NCI-H1694 treated with DMSO at 0.1 percent for 48 hours (cell line): Measurements from ENCODE around the gene AIG1.

Experiments used
- DNase-seq: peaks from one replicate; lab custom pipeline; 2025; lab: John Stamatoyannopoulos, UW

The AIG1 gene

DNA sequence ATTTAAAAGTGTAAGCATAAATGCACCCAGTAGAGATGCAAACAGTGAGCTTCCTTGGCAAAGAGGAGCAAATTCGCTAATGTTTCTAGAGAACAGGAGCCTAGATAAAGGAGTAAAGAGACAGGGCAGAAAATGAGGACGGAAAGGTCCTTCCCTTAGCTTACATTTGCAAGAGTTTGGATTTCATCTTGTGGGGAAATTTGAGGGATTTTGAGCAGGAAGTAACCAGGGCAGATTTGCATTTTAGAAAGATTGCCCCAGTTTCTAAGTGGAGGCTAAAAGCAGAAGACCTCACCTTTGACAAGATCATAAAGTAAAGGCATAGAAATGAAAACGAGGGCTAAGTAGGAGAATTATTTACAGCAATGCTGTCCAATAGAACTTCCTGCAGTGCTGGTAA, 309.3 kb downstream of the AIG1 start:
- no peak for DNase-seq

GRCh38 chr6:143370812-143371370, 310.2 kb downstream of the AIG1 start:
- DNase-seq: no peak

- DNase-seq: no peak
These were observed 311.7 kb downstream of the AIG1 start for GRCh38 chr6:143372199-143372882.

- DNase-seq: no peak
These were observed 313.3 kb downstream of the AIG1 start for GRCh38 chr6:143374014-143374413.

GRCh38 chr6:143375022-143375585, 314.4 kb downstream of the AIG1 start:
- no peak for DNase-seq

- no peak for DNase-seq
These were observed 315.7 kb downstream of the AIG1 start for GRCh38 chr6:143376375-143376774.

GRCh38 chr6:143376861-143377260, 316.2 kb downstream of the AIG1 start:
- DNase-seq: no peak

GRCh38 chr6:143385636-143386035, 324.9 kb downstream of the AIG1 start:
- no peak for DNase-seq

GRCh38 chr6:143390278-143390677, 329.6 kb downstream of the AIG1 start:
- DNase-seq: no peak
